HepG2 (cell line): ENCODE results near the gene C18orf63. TPM values are rescaled to one million over a fixed set of nuclear protein-coding genes. Genes with fewer than 3 reads are reported as not detected.

Experiments
- GFI1 ChIP-seq: sonication (generic); formaldehyde crosslinking; IDR thresholded peaks from 2 replicates; pipeline ENCODE4 v1.5.0; 2020; ENCODE audit warnings: missing genetic modification reagents, mild to moderate bottlenecking, borderline replicate concordance
- KDM6A ChIP-seq: IDR thresholded peaks from 2 replicates; pipeline ENCODE4 v1.6.1; 2016; ENCODE audit warnings: low read depth
- KLF6 ChIP-seq: IDR thresholded peaks from 2 replicates; pipeline ENCODE4 v1.8.0; 2016; ENCODE audit warnings: missing biosample characterization, missing genetic modification reagents
- KMT2A ChIP-seq: sonication (generic); formaldehyde crosslinking; IDR thresholded peaks from 2 replicates; pipeline ENCODE4 v1.4.0; 2020; ENCODE audit warnings: missing genetic modification reagents
- LRRFIP1 ChIP-seq: sonication (generic); formaldehyde crosslinking; conservative IDR thresholded peaks from 2 replicates; pipeline ENCODE4 v1.4.0; 2020; ENCODE audit warnings: missing genetic modification reagents
- MAFF ChIP-seq: IDR thresholded peaks from 2 replicates; pipeline ENCODE4 v1.6.1; 2011; ENCODE audit warnings: low read depth, low read length, improper control_type of control experiment
- MLXIP ChIP-seq: sonication (generic); formaldehyde crosslinking; IDR thresholded peaks from 2 replicates; pipeline ENCODE4 v1.9.0; 2021; ENCODE audit warnings: missing genetic modification reagents, borderline replicate concordance
- PAXIP1 ChIP-seq: sonication (generic); formaldehyde crosslinking; conservative IDR thresholded peaks from 2 replicates; pipeline ENCODE4 v1.4.0; 2020; ENCODE audit warnings: mild to moderate bottlenecking, missing genetic modification reagents, moderate library complexity
- RAD51 ChIP-seq: fragments of 450-650 bp; IDR thresholded peaks from 2 replicates; pipeline ENCODE4 v1.6.1; 2016; ENCODE audit warnings: borderline replicate concordance
- REL ChIP-seq: sonication (generic); formaldehyde crosslinking; conservative IDR thresholded peaks from 2 replicates; pipeline ENCODE4 v1.8.0; 2022; ENCODE audit warnings: mild to moderate bottlenecking, missing genetic modification reagents, moderate library complexity
- REXO4 ChIP-seq: sonication (generic); formaldehyde crosslinking; IDR thresholded peaks from 2 replicates; pipeline ENCODE4 v1.8.0; 2022; ENCODE audit warnings: missing genetic modification reagents, mild to moderate bottlenecking, borderline replicate concordance
- THAP7 ChIP-seq: sonication (generic); formaldehyde crosslinking; IDR thresholded peaks from 2 replicates; pipeline ENCODE4 v1.8.1; 2023; ENCODE audit warnings: mild to moderate bottlenecking, missing genetic modification reagents
- ZNF160 ChIP-seq: sonication (generic); formaldehyde crosslinking; IDR thresholded peaks from 2 replicates; pipeline ENCODE4 v1.8.0; 2022; ENCODE audit warnings: mild to moderate bottlenecking, inconsistent platforms, missing genetic modification reagents
- ZNF232 ChIP-seq: sonication (generic); formaldehyde crosslinking; IDR thresholded peaks from 2 replicates; pipeline ENCODE4 v1.4.0; 2020; ENCODE audit warnings: missing genetic modification reagents, borderline replicate concordance
- ZNF777 ChIP-seq: sonication (generic); formaldehyde crosslinking; IDR thresholded peaks from 2 replicates; pipeline ENCODE4 v1.4.0; 2020; ENCODE audit warnings: missing genetic modification reagents
- ZXDC ChIP-seq: sonication (generic); formaldehyde crosslinking; IDR thresholded peaks from 2 replicates; pipeline ENCODE4 v1.5.0; 2020; ENCODE audit warnings: mild to moderate bottlenecking, missing genetic modification reagents
- polyA plus RNA-seq, 8 experiments: library from polyadenylated mRNA; depleted of rRNA in 3 of 8; stranded (reverse) in 7 of 8; unstranded in 1 of 8; fragments of >200 nt; fragmentation: Illumina TruSeq in 4 of 8; extraction: Trizol in 4 of 8; gene quantifications; 2 replicates each; pipeline versions ENCODE4 v1.2.1 to v1.2.3, GENCODE V29; 2011 to 2016; ENCODE audit warnings: low read depth in 4 of 8, missing spikeins in 1 of 8, mixed read lengths in 1 of 8; ENCODE audit not compliant: insufficient read depth in 1 of 8
- total RNA-seq, 5 experiments: library from RNA; depleted of rRNA; stranded (reverse); fragments of >200 nt; fragmentation: Illumina TruSeq; extraction: Trizol; gene quantifications; 2 replicates each; pipeline ENCODE4 v1.2.3, GENCODE V29; 2016; ENCODE audit warnings: low read depth in 1 of 5

The C18orf63 gene
- total and polyA plus RNA-seq, 2 of the 13 experiments (the other 11 are each of a cell fraction or from before 2014, with no cell fraction given): 0.01 TPM; not detected in 1

- TF ChIP-seq MLXIP (CRISPR knock-in tag) (peak; percentile 92), REL (CRISPR knock-in tag) (0 out of 2 replicates have a peak, but pooled peaks have one; percentile 35), KLF6 (CRISPR knock-in tag) (no peak; the same call in 1 of the 2 replicates), MAFF (no peak), ZNF160 (CRISPR knock-in tag) (0 out of 2 replicates have a peak, but pooled peaks have one; percentile 12), RAD51 (no peak), LRRFIP1 (no peak), ZXDC (no peak), REXO4 (no peak), THAP7 (no peak), GFI1 (CRISPR knock-in tag) (no peak; the same call in 1 of the 2 replicates), PAXIP1 (peak; percentile 93), KDM6A (CRISPR knock-in tag) (peak; percentile 47; the same call in 1 of the 2 replicates), KMT2A (no peak), ZNF777 (0 out of 2 replicates have a peak, but pooled peaks have one; percentile 46), ZNF232 (peak; percentile 63; the same call in 1 of the 2 replicates)
Observed at GRCh38 chr18:74291771-74292540, 23.7 kb upstream of the C18orf63 start, which contains the start of gene CYB5A (continued).
